Fibroblast of skin of right quadriceps (primary cell): ENCODE data around the gene GRIK4.
"Not testable (repeated sequence)": the region's sequence is repeated elsewhere in the genome, so short reads cannot be mapped to it uniquely, and the experiment has no call there.

ENCODE experiments used
- DNase-seq: peaks from one replicate; pipeline ENCODE4 v3.0.0-alpha.2; 2013

Gene GRIK4

GRCh38 chr11:120766318-120766717, 254.8 kb downstream of the GRIK4 start:
- no peak for DNase-seq

- no peak for DNase-seq
These were observed 257.4 kb downstream of the GRIK4 start for GRCh38 chr11:120768949-120769348.

GRCh38 chr11:120769906-120770305, 258.4 kb downstream of the GRIK4 start:
- DNase-seq = no peak

- DNase-seq = no peak
These were observed 260.1 kb downstream of the GRIK4 start for GRCh38 chr11:120771551-120772060.

- DNase-seq = peak; percentile 33
These were observed 262.0 kb downstream of the GRIK4 start for GRCh38 chr11:120773501-120774031.

- DNase-seq = no peak
These were observed 263.2 kb downstream of the GRIK4 start for GRCh38 chr11:120774591-120775386.

GRCh38 chr11:120775986-120776951, 264.7 kb downstream of the GRIK4 start:
- no peak for DNase-seq

- DNase-seq = no peak
These were observed 267.3 kb downstream of the GRIK4 start for GRCh38 chr11:120778685-120779490.

GRCh38 chr11:120780239-120780638, 268.7 kb downstream of the GRIK4 start:
- no peak for DNase-seq

GRCh38 chr11:120781486-120782120, 270.1 kb downstream of the GRIK4 start:
- DNase-seq = no peak

GRCh38 chr11:120784566-120785251, 273.2 kb downstream of the GRIK4 start:
- no peak for DNase-seq

GRCh38 chr11:120785576-120785975, 274.0 kb downstream of the GRIK4 start:
- no peak for DNase-seq

- no peak for DNase-seq
These were observed 274.7 kb downstream of the GRIK4 start for GRCh38 chr11:120786206-120786735.

- DNase-seq = not testable (repeated sequence)
These were observed 275.7 kb downstream of the GRIK4 start for GRCh38 chr11:120787224-120787623.

- DNase-seq = no peak
These were observed 277.8 kb downstream of the GRIK4 start for GRCh38 chr11:120789391-120789790.

GRCh38 chr11:120792306-120792705, 280.8 kb downstream of the GRIK4 start:
- DNase-seq = no peak

- no peak for DNase-seq
These were observed 281.6 kb downstream of the GRIK4 start for GRCh38 chr11:120793150-120793549.

- no peak for DNase-seq
These were observed 282.4 kb downstream of the GRIK4 start for GRCh38 chr11:120793806-120794479.

GRCh38 chr11:120794748-120795147, 283.2 kb downstream of the GRIK4 start:
- no peak for DNase-seq

- no peak for DNase-seq
These were observed 283.6 kb downstream of the GRIK4 start for GRCh38 chr11:120795185-120795584.
